ENCODE results near the gene PLD4.
"Not testable (repeated sequence)": the region's sequence is repeated elsewhere in the genome, so short reads cannot be mapped to it uniquely, and the experiment has no call there.

Gene PLD4

GRCh38 chr14:104913435-104913834 is 11.2 kb upstream of the PLD4 start:
- POLR2A ChIA-PET, result no interaction called here
- DNase-seq (ENCODE audit: extremely low spot score), result no peak
- no peak for TF ChIP-seq L3MBTL2 (conservative IDR thresholded peaks at IDR 0.05)
- no peak for TF ChIP-seq LEF1 (IDR thresholded peaks at IDR 0.05; ENCODE audit: borderline replicate concordance)
- TF ChIP-seq PKNOX1 (IDR thresholded peaks at IDR 0.05), result no peak
- TF ChIP-seq FOXM1 (IDR thresholded peaks at IDR 0.05; ENCODE audit: borderline replicate concordance), result no peak
- no peak for TF ChIP-seq NFRKB (IDR thresholded peaks at IDR 0.05)
- TF ChIP-seq BHLHE40 (IDR thresholded peaks at IDR 0.05; ENCODE audit: borderline replicate concordance), result no peak
- no peak for TF ChIP-seq FOXK2 (IDR thresholded peaks at IDR 0.05)
- no peak for TF ChIP-seq TARDBP (IDR thresholded peaks at IDR 0.05)
- TF ChIP-seq ELF4 (IDR thresholded peaks at IDR 0.05), result no peak
- no peak for TF ChIP-seq ZNF384 (IDR thresholded peaks at IDR 0.05)
- CTCF ChIA-PET, result no interaction called here

GRCh38 chr14:104917116-104917515 is 7.6 kb upstream of the PLD4 start:
- TF ChIP-seq TARDBP (IDR thresholded peaks at IDR 0.05) (no peak), ELF4 (IDR thresholded peaks at IDR 0.05) (no peak), HDGF (IDR thresholded peaks at IDR 0.05; ENCODE audit: borderline replicate concordance) (no peak), LEF1 (IDR thresholded peaks at IDR 0.05; ENCODE audit: borderline replicate concordance) (no peak), NFRKB (IDR thresholded peaks at IDR 0.05) (no peak), CTBP1 (IDR thresholded peaks at IDR 0.05; ENCODE audit: borderline replicate concordance) (no peak), BHLHE40 (IDR thresholded peaks at IDR 0.05; ENCODE audit: borderline replicate concordance) (no peak), ARNT (IDR thresholded peaks at IDR 0.05) (no peak), ZNF384 (IDR thresholded peaks at IDR 0.05) (no peak), PKNOX1 (IDR thresholded peaks at IDR 0.05) (no peak), FOXA1 (IDR thresholded peaks at IDR 0.05) (no peak), SP1 (IDR thresholded peaks at IDR 0.05) (no peak), L3MBTL2 (conservative IDR thresholded peaks at IDR 0.05) (no peak), FOXK2 (IDR thresholded peaks at IDR 0.05) (no peak), FOXM1 (IDR thresholded peaks at IDR 0.05; ENCODE audit: borderline replicate concordance) (no peak)
- POLR2A ChIA-PET, result no interaction called here
- CTCF ChIA-PET, result no interaction called here
- DNase-seq (ENCODE audit: extremely low spot score), result no peak

GRCh38 chr14:104917993-104918392 is 6.7 kb upstream of the PLD4 start:
- ChIA-PET POLR2A (no interaction called here), CTCF (interaction anchor here (0.6 kb wide), 1 partner anchor 21 kb away, joined by 3 read pairs; no protein-coding TSS in a partner anchor)
- TF ChIP-seq FOXM1 (IDR thresholded peaks at IDR 0.05; ENCODE audit: borderline replicate concordance) (no peak), SP1 (IDR thresholded peaks at IDR 0.05) (no peak), PKNOX1 (IDR thresholded peaks at IDR 0.05) (no peak), FOXK2 (IDR thresholded peaks at IDR 0.05) (no peak), TARDBP (IDR thresholded peaks at IDR 0.05) (no peak), FOXA1 (IDR thresholded peaks at IDR 0.05) (no peak), CTBP1 (IDR thresholded peaks at IDR 0.05; ENCODE audit: borderline replicate concordance) (no peak), NFRKB (IDR thresholded peaks at IDR 0.05) (no peak), ELF4 (IDR thresholded peaks at IDR 0.05) (no peak)
- no peak for DNase-seq (ENCODE audit: extremely low spot score)

- CTCF ChIA-PET; DNase-seq (ENCODE audit: extremely low spot score); POLR2A ChIA-PET: not testable (repeated sequence)
These were observed 5.3 kb upstream of the PLD4 start for GRCh38 chr14:104919152-104919992.

GRCh38 chr14:104919993-104920315 is 4.7 kb upstream of the PLD4 start:
- DNase-seq (ENCODE audit: extremely low spot score), result no peak
- ChIA-PET CTCF (no interaction called here), POLR2A (no interaction called here)
- TF ChIP-seq CTBP1 (IDR thresholded peaks at IDR 0.05; ENCODE audit: borderline replicate concordance) (no peak), L3MBTL2 (conservative IDR thresholded peaks at IDR 0.05) (no peak), FOXK2 (IDR thresholded peaks at IDR 0.05) (no peak), TARDBP (IDR thresholded peaks at IDR 0.05) (no peak), FOXM1 (IDR thresholded peaks at IDR 0.05; ENCODE audit: borderline replicate concordance) (no peak), PKNOX1 (IDR thresholded peaks at IDR 0.05) (no peak), LEF1 (IDR thresholded peaks at IDR 0.05; ENCODE audit: borderline replicate concordance) (no peak), ARNT (IDR thresholded peaks at IDR 0.05) (no peak), SUZ12 (IDR thresholded peaks at IDR 0.05) (no peak), BHLHE40 (IDR thresholded peaks at IDR 0.05; ENCODE audit: borderline replicate concordance) (no peak), ELF4 (IDR thresholded peaks at IDR 0.05) (no peak), FOXA1 (IDR thresholded peaks at IDR 0.05) (no peak), SP1 (IDR thresholded peaks at IDR 0.05) (no peak), NFRKB (IDR thresholded peaks at IDR 0.05) (no peak), ZNF384 (IDR thresholded peaks at IDR 0.05) (no peak), HDGF (IDR thresholded peaks at IDR 0.05; ENCODE audit: borderline replicate concordance) (no peak)
